SK-N-SH (cell line): ENCODE results near the gene CTTN. TPM values are rescaled to one million over a fixed set of nuclear protein-coding genes. Genes with fewer than 3 reads are reported as not detected.

Experiments used
- CTCF ChIA-PET: fragments of 300-600, 350-600 bp; formaldehyde crosslinking; extraction: SDS; loops from one replicate; lab custom pipeline; 2021; lab: Yijun Ruan, JAX
- POLR2A ChIA-PET: fragments of 350-600 bp; sonication (Branson Sonifier 250); formaldehyde crosslinking; extraction: SDS; loops from one replicate; lab custom pipeline; 2020; ENCODE audit warnings: antibody characterized with exemption, inconsistent platforms; lab: Yijun Ruan, JAX
- DNase-seq: peaks from one replicate; pipeline ENCODE4 v3.0.0; 2012
- H2AFZ ChIP-seq: fragments of 200-600 bp; sonication (generic); 2 replicates; pipeline ENCODE4 v1.8.1; 2016; ENCODE audit warnings: antibody characterized with exemption, mild to moderate bottlenecking, low read depth
- H3F3A ChIP-seq: fragments of 200-600 bp; sonication (generic); replicated peaks from 2 replicates; pipeline ENCODE3; 2016; ENCODE audit warnings: antibody characterized with exemption, mild to moderate bottlenecking; ENCODE audit not compliant: insufficient read depth
- H3K27ac ChIP-seq, 2 experiments: fragments of 200-500 bp in 1 of 2; fragments of 200-600 bp in 1 of 2; sonication (Bioruptor generic) in 1 of 2; sonication (generic), shearing (Covaris generic) in 1 of 2; 2 replicates each; pipeline versions ENCODE4 v1.5.1 to v1.6.1; 2014 to 2016; ENCODE audit warnings: low read depth in 2 of 2, inconsistent platforms in 1 of 2, low read length in 1 of 2, mild to moderate bottlenecking in 1 of 2, mixed read lengths in 1 of 2
- H3K27me3 ChIP-seq: fragments of 200-600 bp; sonication (generic), shearing (Covaris generic); 2 replicates; pipeline ENCODE4 v1.6.1; 2016; ENCODE audit warnings: mixed run types; ENCODE audit not compliant: insufficient read depth
- H3K36me3 ChIP-seq, 2 experiments: fragments of 200-500 bp in 1 of 2; fragments of 200-600 bp in 1 of 2; sonication (Bioruptor generic) in 1 of 2; sonication (generic) in 1 of 2; replicated peaks in 1 of 2; 2 replicates each; pipeline versions ENCODE3 to v1.5.1; 2014 to 2016; ENCODE audit warnings: low read length in 1 of 2, mild to moderate bottlenecking in 1 of 2; ENCODE audit not compliant: insufficient read depth in 2 of 2, control insufficient read depth in 1 of 2
- H3K4me1 ChIP-seq, 2 experiments: fragments of 200-500 bp in 1 of 2; fragments of 200-600 bp in 1 of 2; sonication (Bioruptor generic) in 1 of 2; sonication (generic), shearing (Covaris generic) in 1 of 2; 2 replicates each; pipeline versions ENCODE4 v1.5.1 to v1.6.1; 2014 to 2016; ENCODE audit warnings: low read depth in 1 of 2, low read length in 1 of 2, mixed run types in 1 of 2; ENCODE audit not compliant: insufficient read depth in 2 of 2, control insufficient read depth in 1 of 2
- H3K4me2 ChIP-seq: fragments of 200-600 bp; sonication (generic), shearing (Covaris generic); 2 replicates; pipeline ENCODE4 v1.6.1; 2017; ENCODE audit warnings: mixed run types
- H3K4me3 ChIP-seq, 2 experiments: fragments of 200-500 bp in 1 of 2; fragments of 200-600 bp in 1 of 2; sonication (Bioruptor generic) in 1 of 2; sonication (generic), shearing (Covaris generic) in 1 of 2; 2 replicates each; pipeline versions ENCODE4 v1.5.1 to v1.8.1; 2014 to 2016; ENCODE audit warnings: low read depth in 2 of 2, inconsistent platforms in 1 of 2, low read length in 1 of 2, mild to moderate bottlenecking in 1 of 2, mixed read lengths in 1 of 2, moderate library complexity in 1 of 2
- H3K79me2 ChIP-seq: fragments of 200-600 bp; sonication (generic); 2 replicates; pipeline ENCODE4 v1.8.1; 2017; ENCODE audit warnings: mild to moderate bottlenecking; ENCODE audit not compliant: insufficient read depth
- H3K9ac ChIP-seq: fragments of 200-600 bp; sonication (generic); 2 replicates; pipeline ENCODE4 v1.6.1; 2017; ENCODE audit warnings: mixed run types
- H3K9me2 ChIP-seq: fragments of 200-600 bp; sonication (generic); 2 replicates; pipeline ENCODE4 v1.6.1; 2017; ENCODE audit warnings: mixed run types
- H3K9me3 ChIP-seq: fragments of 200-600 bp; sonication (generic); 2 replicates; pipeline ENCODE4 v1.6.1; 2017; ENCODE audit warnings: mixed run types, mild to moderate bottlenecking, moderate library complexity
- H4K20me1 ChIP-seq: fragments of 200-600 bp; sonication (generic); 2 replicates; pipeline ENCODE4 v1.6.1; 2017; ENCODE audit warnings: mild to moderate bottlenecking, mixed run types; ENCODE audit not compliant: insufficient read depth
- EP300 ChIP-seq, 2 experiments: IDR thresholded peaks; 2 replicates each; pipeline versions ENCODE4 v1.4.0 to v1.6.1; 2012; ENCODE audit warnings: borderline replicate concordance in 1 of 2, low read depth in 1 of 2, low read length in 1 of 2
- EZH2phosphoT487 ChIP-seq: fragments of 200-600 bp; sonication (generic); IDR thresholded peaks from 2 replicates; pipeline ENCODE4 v1.6.1; 2017; ENCODE audit warnings: low read depth, mixed run types, mild to moderate bottlenecking, antibody characterized with exemption, moderate library complexity, borderline replicate concordance
- FOXJ3 ChIP-seq: sonication (generic); formaldehyde crosslinking; IDR thresholded peaks from 2 replicates; pipeline ENCODE4 v1.5.1; 2020; ENCODE audit warnings: mild to moderate bottlenecking, missing genetic modification reagents
- GABPA ChIP-seq: IDR thresholded peaks from 2 replicates; pipeline ENCODE4 v1.4.0; 2012; ENCODE audit warnings: low read depth, mild to moderate bottlenecking
- GATA2 ChIP-seq: sonication (generic); formaldehyde crosslinking; IDR thresholded peaks from 2 replicates; pipeline ENCODE4 v1.5.0; 2020; ENCODE audit warnings: mild to moderate bottlenecking, missing genetic modification reagents
- JUND ChIP-seq: IDR thresholded peaks from 2 replicates; pipeline ENCODE4 v1.4.0; 2012
- MAX ChIP-seq: IDR thresholded peaks from 2 replicates; pipeline ENCODE4 v1.4.0; 2012; ENCODE audit warnings: low read depth
- MEF2A ChIP-seq: IDR thresholded peaks from 2 replicates; pipeline ENCODE4 v1.4.0; 2012; ENCODE audit warnings: low read depth, borderline replicate concordance
- POLR2AphosphoS5 ChIP-seq: IDR thresholded peaks from 2 replicates; pipeline ENCODE4 v1.6.1; 2012; ENCODE audit warnings: low read depth, low read length
- REST ChIP-seq: IDR thresholded peaks from 2 replicates; pipeline ENCODE4 v1.6.1; 2012; ENCODE audit warnings: mild to moderate bottlenecking, low read depth, low read length, moderate library complexity
- RFX5 ChIP-seq: IDR thresholded peaks from 2 replicates; pipeline ENCODE4 v1.6.1; 2012; ENCODE audit warnings: mild to moderate bottlenecking, improper control_type of control experiment, low read length
- SIN3A ChIP-seq: IDR thresholded peaks from 2 replicates; pipeline ENCODE4 v1.6.1; 2012; ENCODE audit warnings: low read depth, mild to moderate bottlenecking, low read length, moderate library complexity, borderline replicate concordance
- TAF1 ChIP-seq: IDR thresholded peaks from 2 replicates; pipeline ENCODE4 v1.6.1; 2012; ENCODE audit warnings: low read depth, mild to moderate bottlenecking, low read length, moderate library complexity, borderline replicate concordance
- TEAD4 ChIP-seq: IDR thresholded peaks from 2 replicates; pipeline ENCODE4 v1.4.0; 2012; ENCODE audit warnings: mild to moderate bottlenecking, borderline replicate concordance; ENCODE audit not compliant: insufficient read depth
- YY1 ChIP-seq: IDR thresholded peaks from 2 replicates; pipeline ENCODE4 v1.4.0; 2012; ENCODE audit warnings: low read depth, mild to moderate bottlenecking
- WGBS: methylation state at CpG from one replicate; pipeline ENCODE4 v1.1.6; 2017; ENCODE audit warnings: low lambda C conversion rate; 5-methylcytosine and 5-hydroxymethylcytosine counted together
- polyA plus RNA-seq, 3 experiments: library from polyadenylated mRNA; depleted of rRNA; stranded (reverse); fragments of >200 nt; gene quantifications; 2 replicates each; pipeline ENCODE4 v1.2.3, GENCODE V29; 2012
- TF ChIP-seq, protein P1 (sequence below): IDR thresholded peaks from 2 replicates; pipeline ENCODE4; 2012

The CTTN gene
- polyA plus RNA-seq, 1 of the 3 experiments (the other 2 are of a cell fraction) = 243 TPM

DNA sequence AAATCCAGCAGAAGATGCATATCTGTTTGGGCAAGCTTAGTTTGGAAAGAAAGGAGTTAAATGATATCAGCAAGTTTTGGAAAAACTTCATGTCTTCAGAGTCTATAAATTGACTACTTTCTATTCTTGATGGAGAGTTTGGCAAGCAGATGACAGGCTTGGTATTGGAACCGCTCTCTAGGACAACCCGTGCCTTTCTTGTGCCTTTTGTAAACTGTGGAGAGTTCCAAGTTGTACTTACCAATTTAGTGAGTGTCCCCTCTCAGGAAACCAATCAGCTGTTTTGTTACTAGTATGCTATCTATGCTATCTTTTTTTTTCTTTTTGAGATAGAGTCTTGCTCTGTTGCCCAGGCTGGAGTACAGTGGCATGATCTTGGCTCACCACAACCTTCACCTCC lies 43.7 kb upstream of the CTTN start:
- Histone ChIP-seq H3K9me2 (no peaks in the 10 kb centered on the region), H3K36me3 (peaks cover 35 to 75% of the 10 kb centered on the region in 2 experiments), H2AFZ (no peak overlapping the region), H3K9ac (no peak overlapping the region), H3K79me2 (no peaks in the 10 kb centered on the region; the same call in 1 of the 2 replicates), H3K27ac (no peak overlapping the region), H3K4me2 (no peak overlapping the region), H3K4me3 (no peak overlapping the region), H4K20me1 (no peaks in the 10 kb centered on the region), H3K4me1 (no peaks in the 10 kb centered on the region), H3K9me3 (no peaks in the 10 kb centered on the region), H3K27me3 (no peaks in the 10 kb centered on the region), H3F3A (peaks cover 6% of the 10 kb centered on the region)
- no peak for DNase-seq
- ChIA-PET CTCF (no interaction called here), POLR2A (no interaction called here)
- 100% methylated on average over 2 of the region's 2 CpGs for whole genome bisulfite sequencing
- TF ChIP-seq TAF1 (no peak), POLR2AphosphoS5 (no peak)

DNA sequence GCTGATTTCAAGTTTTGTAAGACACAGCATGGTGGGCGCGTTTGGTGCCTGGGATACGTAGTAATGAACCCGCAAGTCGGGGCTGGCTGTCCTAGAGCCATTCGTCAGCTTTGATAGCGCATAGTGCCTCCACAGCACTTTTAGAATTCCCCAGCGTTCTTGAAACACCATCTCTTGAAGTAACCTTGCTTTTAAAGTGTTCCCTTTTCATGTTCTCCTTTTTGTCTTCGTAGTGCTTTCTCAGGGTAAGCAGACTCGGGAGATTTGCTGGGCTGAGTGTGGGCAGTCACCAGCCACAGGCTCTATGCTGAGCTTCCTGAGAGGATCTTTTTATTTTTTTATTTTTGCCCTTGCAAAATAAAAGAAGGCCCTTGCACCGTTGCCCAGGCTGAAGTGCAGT lies 39.6 kb upstream of the CTTN start:
- Histone ChIP-seq H3K4me3 (no peak overlapping the region), H3K27ac (no peak overlapping the region), H3K4me1 (no peaks in the 10 kb centered on the region), H3K27me3 (no peaks in the 10 kb centered on the region), H3F3A (no peaks in the 10 kb centered on the region), H3K9me2 (no peaks in the 10 kb centered on the region), H3K79me2 (no peaks in the 10 kb centered on the region; the same call in 1 of the 2 replicates)
- no peak for DNase-seq
- WGBS = 89% methylated on average over 11 of the region's 11 CpGs
- CTCF ChIA-PET = no interaction called here
- TF ChIP-seq FOXJ3 (CRISPR knock-in tag) = no peak
- TF ChIP-seq EZH2phosphoT487 = no peak
- TF ChIP-seq MAX = no peak
- TF ChIP-seq TEAD4 = no peak
- TF ChIP-seq, all 33 proteins: peak for 0
- POLR2A ChIA-PET = no interaction called here
- Histone ChIP-seq H2AFZ (no peak overlapping the region), H3K4me2 (no peak overlapping the region), H4K20me1 (no peaks in the 10 kb centered on the region), H3K36me3 (peaks cover 54 to 66% of the 10 kb centered on the region in 2 experiments), H3K9ac (no peak overlapping the region), H3K9me3 (no peaks in the 10 kb centered on the region)

DNA sequence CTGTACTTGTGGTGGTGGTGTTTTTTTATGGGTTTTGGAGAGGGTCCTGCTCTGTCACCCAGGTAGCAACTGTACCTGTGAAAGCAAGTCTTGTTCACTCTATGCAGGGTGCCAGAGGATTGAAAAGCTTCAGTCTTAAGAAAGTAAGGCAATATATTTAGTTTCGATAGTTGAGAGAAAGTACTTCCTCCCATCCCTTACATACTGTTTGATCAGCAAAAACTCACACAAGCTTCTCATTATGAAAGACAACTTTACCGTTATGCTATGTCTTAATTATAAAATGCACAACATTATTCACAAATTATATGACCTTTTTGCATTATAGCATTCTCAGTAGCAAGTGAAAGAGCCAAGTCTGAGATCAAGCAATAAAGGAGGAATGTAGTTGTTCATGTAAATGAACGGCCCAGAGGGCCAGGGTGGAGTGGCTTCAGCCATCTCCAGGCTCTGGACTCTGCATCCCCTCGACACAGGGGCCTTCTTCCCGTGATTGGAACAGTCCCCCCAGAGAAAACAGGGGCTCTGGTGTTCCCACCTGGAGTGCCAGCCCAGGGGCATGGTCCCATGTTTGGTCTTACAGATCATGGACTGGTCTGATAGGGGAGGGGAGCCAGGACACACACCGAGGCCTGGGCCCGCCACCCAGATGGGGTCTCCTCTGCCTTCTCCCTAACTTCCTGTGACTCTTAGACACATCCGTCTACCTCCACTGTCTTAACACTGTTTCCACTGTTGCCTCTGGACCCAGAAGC lies 38.7 kb upstream of the CTTN start:
- no peak overlapping the region for H2AFZ ChIP-seq
- no peaks in the 10 kb centered on the region for H3K4me1 ChIP-seq
- H3K4me3 ChIP-seq = no peak overlapping the region
- no peaks in the 10 kb centered on the region for H4K20me1 ChIP-seq
- no peak for DNase-seq
- no peaks in the 10 kb centered on the region for H3K27me3 ChIP-seq
- POLR2A ChIA-PET = no interaction called here
- WGBS = over 99% methylated on average over 7 of the region's 8 CpGs
- H3K9me2 ChIP-seq = no peaks in the 10 kb centered on the region
- no peaks in the 10 kb centered on the region for H3K79me2 ChIP-seq
- CTCF ChIA-PET = no interaction called here
- no peaks in the 10 kb centered on the region for H3F3A ChIP-seq
- no peak overlapping the region for H3K27ac ChIP-seq
- no peak overlapping the region for H3K9ac ChIP-seq
- no peaks in the 10 kb centered on the region for H3K9me3 ChIP-seq
- peaks cover 56 to 65% of the 10 kb centered on the region in 2 experiments for H3K36me3 ChIP-seq
- H3K4me2 ChIP-seq = no peak overlapping the region
- TF ChIP-seq SIN3A = no peak
- TF ChIP-seq, protein P1, sequence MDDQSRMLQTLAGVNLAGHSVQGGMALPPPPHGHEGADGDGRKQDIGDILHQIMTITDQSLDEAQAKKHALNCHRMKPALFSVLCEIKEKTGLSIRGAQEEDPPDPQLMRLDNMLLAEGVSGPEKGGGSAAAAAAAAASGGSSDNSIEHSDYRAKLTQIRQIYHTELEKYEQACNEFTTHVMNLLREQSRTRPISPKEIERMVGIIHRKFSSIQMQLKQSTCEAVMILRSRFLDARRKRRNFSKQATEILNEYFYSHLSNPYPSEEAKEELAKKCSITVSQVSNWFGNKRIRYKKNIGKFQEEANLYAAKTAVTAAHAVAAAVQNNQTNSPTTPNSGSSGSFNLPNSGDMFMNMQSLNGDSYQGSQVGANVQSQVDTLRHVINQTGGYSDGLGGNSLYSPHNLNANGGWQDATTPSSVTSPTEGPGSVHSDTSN = no peak
- TF ChIP-seq RFX5 = no peak
- no peak for TF ChIP-seq REST
- no peak for TF ChIP-seq JUND
- TF ChIP-seq EP300 (IDR thresholded peaks at IDR 0.05; ENCODE audit: borderline replicate concordance in 1 of 2, low read depth in 1 of 2, low read length in 1 of 2) = no peak
- TF ChIP-seq YY1 = no peak
- TF ChIP-seq MEF2A = no peak
- TF ChIP-seq EZH2phosphoT487 = no peak
- no peak for TF ChIP-seq GATA2
- no peak for TF ChIP-seq GABPA
- TF ChIP-seq TEAD4 = no peak
